Measurements from ENCODE around the gene MEGF9. TPM values are rescaled to one million over a fixed set of nuclear protein-coding genes. Genes with fewer than 3 reads are reported as not detected.

Gene MEGF9
- total RNA-seq, 1 donor from 2014 or later: 58.8 TPM

GRCh38 chr9:120702075-120702474, 12.2 kb downstream of the MEGF9 start:
- DNase-seq: no peak

- DNase-seq: no peak
These were observed 13.0 kb downstream of the MEGF9 start for GRCh38 chr9:120701248-120701647.

- DNase-seq: no peak
These were observed 15.5 kb downstream of the MEGF9 start for GRCh38 chr9:120698766-120699165.

- no peak for DNase-seq
These were observed 16.8 kb downstream of the MEGF9 start for GRCh38 chr9:120697448-120697847.

GRCh38 chr9:120696551-120697230, 17.6 kb downstream of the MEGF9 start:
- DNase-seq: no peak

GRCh38 chr9:120694559-120694958, 19.7 kb downstream of the MEGF9 start:
- DNase-seq: no peak

- no peak for DNase-seq
These were observed 20.6 kb downstream of the MEGF9 start for GRCh38 chr9:120693700-120694008.

- no peak for DNase-seq
These were observed 21.2 kb downstream of the MEGF9 start for GRCh38 chr9:120692901-120693699.

- DNase-seq: no peak
These were observed 23.9 kb downstream of the MEGF9 start for GRCh38 chr9:120690372-120690771.

GRCh38 chr9:120689860-120690259, 24.4 kb downstream of the MEGF9 start:
- DNase-seq: no peak

- DNase-seq: no peak
These were observed 25.5 kb downstream of the MEGF9 start for GRCh38 chr9:120688758-120689157.

GRCh38 chr9:120683150-120683549, 31.1 kb downstream of the MEGF9 start:
- DNase-seq: no peak

- no peak for DNase-seq
These were observed 33.1 kb downstream of the MEGF9 start for GRCh38 chr9:120681121-120681520.

- DNase-seq: no peak
These were observed 33.7 kb downstream of the MEGF9 start for GRCh38 chr9:120680579-120680978.

GRCh38 chr9:120680161-120680560, 34.1 kb downstream of the MEGF9 start:
- no peak for DNase-seq

GRCh38 chr9:120677965-120678364, 36.3 kb downstream of the MEGF9 start:
- DNase-seq: no peak

GRCh38 chr9:120676767-120677402, 37.4 kb downstream of the MEGF9 start:
- DNase-seq: no peak

GRCh38 chr9:120668399-120668798, 45.9 kb downstream of the MEGF9 start:
- no peak for DNase-seq

GRCh38 chr9:120663950-120664349, 50.3 kb downstream of the MEGF9 start:
- no peak for DNase-seq

GRCh38 chr9:120663380-120663779, 50.9 kb downstream of the MEGF9 start:
- DNase-seq: no peak

- no peak for DNase-seq
These were observed 51.8 kb downstream of the MEGF9 start for GRCh38 chr9:120662513-120662912.

- no peak for DNase-seq
These were observed 54.6 kb downstream of the MEGF9 start for GRCh38 chr9:120659676-120660075.

- DNase-seq: no peak
These were observed 55.1 kb downstream of the MEGF9 start for GRCh38 chr9:120659209-120659608.

Measured in occipital lobe (tissue), 2 donors.